HEK293 (cell line): ENCODE measurements around the gene AUP1.

Experiments used
- CTCF ChIP-seq: fragments of 450-650 bp; formaldehyde crosslinking; IDR thresholded peaks from 2 replicates; pipeline ENCODE4 v1.5.1; 2016; ENCODE audit warnings: missing biosample characterization, missing genetic modification characterization
- GLI4 ChIP-seq: fragments of 450-650 bp; formaldehyde crosslinking; IDR thresholded peaks from 2 replicates; pipeline ENCODE4 v1.5.1; 2016; ENCODE audit warnings: missing biosample characterization, missing genetic modification characterization
- GLIS1 ChIP-seq: fragments of 450-650 bp; formaldehyde crosslinking; IDR thresholded peaks from 2 replicates; pipeline ENCODE4 v1.5.1; 2016; ENCODE audit warnings: missing biosample characterization, missing genetic modification characterization
- HIC1 ChIP-seq: fragments of 450-650 bp; formaldehyde crosslinking; IDR thresholded peaks from 2 replicates; pipeline ENCODE4 v1.5.1; 2016; ENCODE audit warnings: missing biosample characterization, missing genetic modification characterization
- OSR2 ChIP-seq: fragments of 450-650 bp; formaldehyde crosslinking; IDR thresholded peaks from 2 replicates; pipeline ENCODE4 v1.5.1; 2016; ENCODE audit warnings: missing biosample characterization, missing genetic modification characterization
- SP2 ChIP-seq: fragments of 450-650 bp; formaldehyde crosslinking; IDR thresholded peaks from 2 replicates; pipeline ENCODE4 v1.5.1; 2016; ENCODE audit warnings: missing biosample characterization, missing genetic modification characterization
- YY2 ChIP-seq: fragments of 450-650 bp; formaldehyde crosslinking; IDR thresholded peaks from 2 replicates; pipeline ENCODE4 v1.5.1; 2016; ENCODE audit warnings: missing biosample characterization, missing genetic modification characterization
- ZBTB10 ChIP-seq: fragments of 450-650 bp; formaldehyde crosslinking; IDR thresholded peaks from 2 replicates; pipeline ENCODE4 v1.5.1; 2016; ENCODE audit warnings: missing biosample characterization, missing genetic modification characterization
- ZBTB26 ChIP-seq: fragments of 450-650 bp; formaldehyde crosslinking; optimal IDR thresholded peaks from 2 replicates; pipeline ENCODE3; 2016; ENCODE audit warnings: missing biosample characterization, mild to moderate bottlenecking, missing genetic modification characterization
- ZBTB7A ChIP-seq: fragments of 450-650 bp; formaldehyde crosslinking; IDR thresholded peaks from 2 replicates; pipeline ENCODE4 v1.5.1; 2016; ENCODE audit warnings: low read depth, missing biosample characterization, missing genetic modification characterization
- ZBTB8A ChIP-seq: fragments of 450-650 bp; formaldehyde crosslinking; IDR thresholded peaks from 2 replicates; pipeline ENCODE4 v1.5.1; 2016; ENCODE audit warnings: missing biosample characterization, missing genetic modification characterization
- ZIC2 ChIP-seq: fragments of 450-650 bp; formaldehyde crosslinking; IDR thresholded peaks from 2 replicates; pipeline ENCODE4 v1.5.1; 2016; ENCODE audit warnings: missing biosample characterization, missing genetic modification characterization
- ZNF114 ChIP-seq: fragments of 450-650 bp; formaldehyde crosslinking; IDR thresholded peaks from 2 replicates; pipeline ENCODE4 v1.5.0; 2017; ENCODE audit warnings: missing biosample characterization, missing genetic modification characterization
- ZNF214 ChIP-seq: fragments of 450-650 bp; formaldehyde crosslinking; IDR thresholded peaks from 2 replicates; pipeline ENCODE4 v1.5.1; 2017; ENCODE audit warnings: missing biosample characterization, mild to moderate bottlenecking, missing genetic modification characterization, borderline replicate concordance
- ZNF24 ChIP-seq: fragments of 450-650 bp; formaldehyde crosslinking; IDR thresholded peaks from 2 replicates; pipeline ENCODE4 v1.5.1; 2016; ENCODE audit warnings: missing biosample characterization, missing genetic modification characterization
- ZNF335 ChIP-seq: fragments of 450-650 bp; formaldehyde crosslinking; conservative IDR thresholded peaks from 2 replicates; pipeline ENCODE4 v1.5.1; 2016; ENCODE audit warnings: missing biosample characterization, missing genetic modification characterization
- ZNF341 ChIP-seq: fragments of 450-650 bp; formaldehyde crosslinking; IDR thresholded peaks from 2 replicates; pipeline ENCODE4; 2016; ENCODE audit warnings: low read depth, missing biosample characterization, missing genetic modification characterization
- ZNF362 ChIP-seq: fragments of 450-650 bp; formaldehyde crosslinking; IDR thresholded peaks from 2 replicates; pipeline ENCODE4 v1.5.1; 2016; ENCODE audit warnings: missing biosample characterization, missing genetic modification characterization
- ZNF398 ChIP-seq: fragments of 450-650 bp; formaldehyde crosslinking; IDR thresholded peaks from 2 replicates; pipeline ENCODE4 v1.5.1; 2017; ENCODE audit warnings: missing biosample characterization, missing genetic modification characterization
- ZNF530 ChIP-seq: fragments of 450-650 bp; formaldehyde crosslinking; IDR thresholded peaks from 2 replicates; pipeline ENCODE4 v1.5.1; 2016; ENCODE audit warnings: low read depth, missing biosample characterization, missing genetic modification characterization
- ZNF555 ChIP-seq: fragments of 450-650 bp; formaldehyde crosslinking; conservative IDR thresholded peaks from 2 replicates; pipeline ENCODE4 v1.5.1; 2017; ENCODE audit warnings: missing biosample characterization, mild to moderate bottlenecking, missing genetic modification characterization, inconsistent platforms
- ZNF561 ChIP-seq: fragments of 450-650 bp; IDR thresholded peaks from 2 replicates; pipeline ENCODE4 v1.5.1; 2018; ENCODE audit warnings: missing biosample characterization, missing genetic modification characterization, borderline replicate concordance
- ZNF629 ChIP-seq: fragments of 450-650 bp; formaldehyde crosslinking; IDR thresholded peaks from 2 replicates; pipeline ENCODE4 v1.5.1; 2017; ENCODE audit warnings: missing biosample characterization, missing genetic modification characterization
- ZNF843 ChIP-seq: fragments of 450-650 bp; formaldehyde crosslinking; IDR thresholded peaks from 2 replicates; pipeline ENCODE4 v1.5.1; 2016; ENCODE audit warnings: missing biosample characterization, missing genetic modification characterization
- ZSCAN23 ChIP-seq: fragments of 450-650 bp; formaldehyde crosslinking; IDR thresholded peaks from 2 replicates; pipeline ENCODE4 v1.5.1; 2016; ENCODE audit warnings: missing biosample characterization, missing genetic modification characterization
- ZSCAN4 ChIP-seq: fragments of 450-650 bp; formaldehyde crosslinking; IDR thresholded peaks from 2 replicates; pipeline ENCODE4 v1.5.1; 2017; ENCODE audit warnings: missing biosample characterization, missing genetic modification characterization
- ZXDB ChIP-seq: fragments of 450-650 bp; formaldehyde crosslinking; IDR thresholded peaks from 2 replicates; pipeline ENCODE4 v1.5.1; 2016; ENCODE audit warnings: missing biosample characterization, missing genetic modification characterization

Gene AUP1

GRCh38 chr2:74507145-74507925 lies 22.2 kb downstream of the AUP1 start, which contains the start of gene PCGF1 (continued):
- TF ChIP-seq ZNF341 (tag by site-specific recombination) (0 out of 2 replicates have a peak, but pooled peaks have one; percentile 24), ZBTB7A (peak; percentile 66; the same call in 1 of the 2 replicates), ZNF362 (tag by site-specific recombination) (no peak), ZNF24 (peak; percentile 55; the same call in 1 of the 2 replicates), ZSCAN4 (tag by site-specific recombination) (peak; percentile 47; the same call in 1 of the 2 replicates), CTCF (tag by site-specific recombination) (peak; percentile 100), ZNF335 (peak; percentile 95), ZNF555 (tag by site-specific recombination) (no peak), YY2 (tag by site-specific recombination) (peak; percentile 80), ZNF629 (peak; percentile 60; the same call in 1 of the 2 replicates), ZNF398 (peak; percentile 58; the same call in 1 of the 2 replicates), GLIS1 (tag by site-specific recombination) (peak; percentile 92), ZBTB10 (tag by site-specific recombination) (peak; percentile 96), ZBTB26 (tag by site-specific recombination) (peak; percentile 67), GLI4 (0 out of 2 replicates have a peak, but pooled peaks have one; percentile 59), SP2 (tag by site-specific recombination) (peak; percentile 89), ZNF561 (tag by site-specific recombination) (peak; percentile 55; the same call in 1 of the 2 replicates), ZNF114 (no peak), ZNF843 (tag by site-specific recombination) (peak; percentile 53; the same call in 1 of the 2 replicates), ZNF214 (no peak), OSR2 (tag by site-specific recombination) (peak; percentile 13; the same call in 1 of the 2 replicates), HIC1 (tag by site-specific recombination) (peak; percentile 96), ZXDB (tag by site-specific recombination) (peak; percentile 67), ZNF530 (no peak), ZSCAN23 (tag by site-specific recombination) (0 out of 2 replicates have a peak, but pooled peaks have one; percentile 22), ZIC2 (tag by site-specific recombination) (peak; percentile 92), ZBTB8A (tag by site-specific recombination) (peak; percentile 98)
